Gastroesophageal sphincter (tissue), 4 donors: ENCODE data around the gene TBKBP1. TPM values are rescaled to one million over a fixed set of nuclear protein-coding genes. Genes with fewer than 3 reads are reported as not detected.

Experiments used
- ATAC-seq: fragments of 150-250 bp; one replicate; pipeline ENCODE4 v1.9.1; 2016; ENCODE audit warnings: mild to moderate bottlenecking, moderate library complexity
- H3K27ac ChIP-seq, 4 donors: fragments of 200-600 bp; sonication (generic) in 3 of 4; 1 replicate in 3 of 4; 2 replicates in 1 of 4; pipeline ENCODE4 v1.5.1; 2016 to 2019
- H3K27me3 ChIP-seq: fragments of 200-600 bp; sonication (generic); one replicate; pipeline ENCODE4 v1.5.1; 2019
- H3K36me3 ChIP-seq, 2 donors: fragments of 200-600 bp; sonication (generic); one replicate each; pipeline ENCODE4 v1.5.1; 2019; ENCODE audit warnings: control low read depth in 1 of 2
- H3K4me1 ChIP-seq, 3 donors: fragments of 200-600 bp; sonication (generic); 1 replicate in 2 of 3; 2 replicates in 1 of 3; pipeline ENCODE4 v1.5.1; 2016 to 2019; ENCODE audit warnings: control low read depth in 2 of 3
- H3K4me3 ChIP-seq, 2 donors: fragments of 200-600 bp; sonication (generic); one replicate each; pipeline ENCODE4 v1.5.1; 2019; ENCODE audit warnings: mild to moderate bottlenecking in 1 of 2, moderate library complexity in 1 of 2
- H3K9me3 ChIP-seq, 3 donors: fragments of 200-600 bp; sonication (generic); one replicate each; pipeline ENCODE4 v1.5.1; 2017 to 2019; ENCODE audit warnings: control low read depth in 2 of 3
- CTCF ChIP-seq, 4 experiments: fragments of 200-600 bp in 2 of 4; fragments of 450-650 bp in 2 of 4; sonication (generic) in 1 of 4; IDR thresholded peaks; one replicate each; pipeline ENCODE4 v1.5.1; 2017 to 2019; ENCODE audit warnings: antibody characterized with exemption in 4 of 4, mild to moderate bottlenecking in 2 of 4, moderate library complexity in 2 of 4
- EP300 ChIP-seq: sonication (generic); formaldehyde crosslinking; IDR thresholded peaks from one replicate; pipeline ENCODE4 v1.6.1; 2017; ENCODE audit warnings: antibody characterized with exemption, mild to moderate bottlenecking
- POLR2A ChIP-seq, 2 donors: fragments of 450-650 bp; IDR thresholded peaks; one replicate each; pipeline ENCODE4 v1.6.1; 2017; ENCODE audit warnings: antibody characterized with exemption in 2 of 2, mild to moderate bottlenecking in 2 of 2, moderate library complexity in 1 of 2
- POLR2AphosphoS5 ChIP-seq: sonication (generic); formaldehyde crosslinking; IDR thresholded peaks from one replicate; pipeline ENCODE4 v1.6.1; 2017; ENCODE audit warnings: antibody characterized with exemption
- WGBS, 2 donors: methylation state at CpG; one replicate each; pipeline ENCODE4 v1.1.5; 2018; ENCODE audit warnings: low coverage in 1 of 2; 5-methylcytosine and 5-hydroxymethylcytosine counted together
- small RNA-seq, 4 donors: library from RNA; depleted of rRNA; stranded (forward); fragments of <200 nt; gene quantifications; one replicate each; pipeline ENCODE3, GENCODE V24; 2016
- total RNA-seq, 4 donors: library from RNA; depleted of rRNA; stranded (reverse); fragments of >200 nt; gene quantifications; one replicate each; pipeline ENCODE4 v1.1.0, GENCODE V29; 2016

The TBKBP1 gene
- total RNA-seq, 4 donors from 2014 or later, result 13.9 to 25.1 (median 18.0) TPM

- Histone ChIP-seq H3K9me3 (peaks cover 0 to 52% (median 0%) of the 10 kb centered on the region in 3 donors), H3K36me3 (no peaks in the 10 kb centered on the region), H3K27me3 (peaks cover 46% of the 10 kb centered on the region), H3K4me3 (no peak overlapping the region), H3K4me1 (no peaks in the 10 kb centered on the region), H3K27ac (no peak overlapping the region)
- 61 to 72% methylated on average over 3 to 5 of the region's 5 CpGs for WGBS, 2 donors
- no peak for TF ChIP-seq POLR2A (IDR thresholded peaks at IDR 0.05)
- no peak for TF ChIP-seq EP300
- TF ChIP-seq POLR2AphosphoS5, result no peak
- TF ChIP-seq CTCF (IDR thresholded peaks at IDR 0.05), result no peak
- no peak for ATAC-seq
Observed at GRCh38 chr17:47760409-47761140, 66.6 kb downstream of the TBKBP1 start.

Small RNA genes within 50 kb of the gene (small RNA-seq; reads per million reads assigned to genes)
- gene AC015674.1, result 0 reads per million in 4 donors

Other genes starting within 250 kb of the TBKBP1 start
- 100 to 1,000 TPM in 3 of 4 donors, 10 to 100 TPM in 1; 79.3 to 116 (median 110) TPM for gene NPEPPS, start 163.1 kb upstream of the TBKBP1 start, total RNA-seq
- 100 to 1,000 TPM; 192 to 215 (median 211) TPM for gene KPNB1, start 44.2 kb upstream of the TBKBP1 start, total RNA-seq
- gene TBX21, start 39.1 kb downstream of the TBKBP1 start, total RNA-seq, result 1 to 10 TPM in 1 of 4 donors, under 1 TPM in 1, not detected in 2; 0.94 to 1.1 TPM
- 1 to 10 TPM; 2.2 to 4.1 (median 3.8) TPM for gene OSBPL7, start 127.6 kb downstream of the TBKBP1 start, total RNA-seq
- 10 to 100 TPM; 34.9 to 74.9 (median 55.0) TPM for gene MRPL10, start 137.4 kb downstream of the TBKBP1 start, total RNA-seq
- gene LRRC46, start 137.5 kb downstream of the TBKBP1 start, total RNA-seq, result 1 to 10 TPM in 1 of 4 donors, under 1 TPM in 1, not detected in 2; 0.46 to 1.3 TPM
- gene SCRN2, start 147.1 kb downstream of the TBKBP1 start, total RNA-seq, result 10 to 100 TPM; 17.4 to 28.9 (median 21.8) TPM
- gene SP6, start 157.0 kb downstream of the TBKBP1 start, total RNA-seq, result under 1 TPM; 0.12 to 0.31 (median 0.14) TPM
- 10 to 100 TPM in 2 of 4 donors, 1 to 10 TPM in 2; 3.4 to 16.2 (median 10.0) TPM for gene SP2, start 202.1 kb downstream of the TBKBP1 start, total RNA-seq
- gene PNPO, start 247.4 kb downstream of the TBKBP1 start, total RNA-seq, result 10 to 100 TPM; 20.3 to 43.9 (median 21.9) TPM